Keratinocyte (primary cell): ENCODE data around the gene MFF.

ENCODE experiments used
- EZH2 ChIP-seq: IDR thresholded peaks from one replicate; pipeline ENCODE4 v1.6.1; 2012; ENCODE audit warnings: inconsistent platforms, mild to moderate bottlenecking, low read length, moderate library complexity
- TF ChIP-seq, protein P1 (sequence below), 3 experiments: IDR thresholded peaks in 1 of 3; conservative IDR thresholded peaks in 1 of 3; optimal IDR thresholded peaks in 1 of 3; 2 replicates in 2 of 3; 3 replicates in 1 of 3; pipeline versions ENCODE3 to v1.5.1; 2011; ENCODE audit warnings: low read length in 3 of 3, mild to moderate bottlenecking in 3 of 3, moderate library complexity in 2 of 3, control low read depth in 1 of 3, inconsistent platforms in 1 of 3; ENCODE audit not compliant: insufficient read depth in 2 of 3; ENCODE audit errors: extremely low read depth in 1 of 3

DNA sequence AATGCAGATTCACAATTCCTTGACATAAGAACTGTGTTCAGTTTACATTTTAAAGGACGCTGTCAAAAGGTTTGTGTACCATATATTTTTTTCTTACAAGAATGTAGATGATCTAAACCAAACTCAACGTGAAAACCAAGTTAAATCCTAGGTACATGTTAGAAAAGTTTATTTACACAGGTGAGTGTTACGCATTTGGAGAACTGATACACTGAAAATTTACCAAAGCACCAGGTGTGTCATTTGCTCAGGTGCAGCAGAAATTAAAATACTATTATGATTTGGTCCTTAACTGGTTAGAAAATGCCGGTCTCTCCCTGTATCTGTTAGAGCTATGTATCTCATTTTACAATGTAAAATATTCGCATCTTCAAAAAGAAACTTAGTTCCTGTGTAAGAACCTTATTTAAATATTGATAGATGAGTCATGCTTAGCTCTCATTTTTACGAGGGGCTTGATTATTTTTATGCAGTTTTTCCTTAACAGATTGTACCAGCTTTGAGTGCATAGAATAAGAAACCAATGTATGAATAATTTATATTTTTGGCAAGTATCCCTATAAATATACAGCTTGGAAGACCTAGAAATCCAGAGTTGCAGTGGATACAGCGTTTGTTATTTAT is 25.1 kb downstream of the MFF start:
- TF ChIP-seq, protein P1, sequence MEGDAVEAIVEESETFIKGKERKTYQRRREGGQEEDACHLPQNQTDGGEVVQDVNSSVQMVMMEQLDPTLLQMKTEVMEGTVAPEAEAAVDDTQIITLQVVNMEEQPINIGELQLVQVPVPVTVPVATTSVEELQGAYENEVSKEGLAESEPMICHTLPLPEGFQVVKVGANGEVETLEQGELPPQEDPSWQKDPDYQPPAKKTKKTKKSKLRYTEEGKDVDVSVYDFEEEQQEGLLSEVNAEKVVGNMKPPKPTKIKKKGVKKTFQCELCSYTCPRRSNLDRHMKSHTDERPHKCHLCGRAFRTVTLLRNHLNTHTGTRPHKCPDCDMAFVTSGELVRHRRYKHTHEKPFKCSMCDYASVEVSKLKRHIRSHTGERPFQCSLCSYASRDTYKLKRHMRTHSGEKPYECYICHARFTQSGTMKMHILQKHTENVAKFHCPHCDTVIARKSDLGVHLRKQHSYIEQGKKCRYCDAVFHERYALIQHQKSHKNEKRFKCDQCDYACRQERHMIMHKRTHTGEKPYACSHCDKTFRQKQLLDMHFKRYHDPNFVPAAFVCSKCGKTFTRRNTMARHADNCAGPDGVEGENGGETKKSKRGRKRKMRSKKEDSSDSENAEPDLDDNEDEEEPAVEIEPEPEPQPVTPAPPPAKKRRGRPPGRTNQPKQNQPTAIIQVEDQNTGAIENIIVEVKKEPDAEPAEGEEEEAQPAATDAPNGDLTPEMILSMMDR (optimal IDR thresholded peaks at IDR 0.05 in 1 of 3, IDR thresholded peaks at IDR 0.05 in 1 of 3, conservative IDR thresholded peaks at IDR 0.05 in 1 of 3; ENCODE audit: extremely low read depth in 1 of 3, insufficient read depth in 2 of 3, low read length in 3 of 3): no peak
- TF ChIP-seq EZH2: no peak
